ENCODE data around the gene ZNF428. TPM values are rescaled to one million over a fixed set of nuclear protein-coding genes. Genes with fewer than 3 reads are reported as not detected.

Gene ZNF428
- total and polyA plus RNA-seq, 2 of the 8 experiments (the other 6 are each of a cell fraction or from before 2014, with no cell fraction given): 7.8 to 16.7 TPM

GRCh38 chr19:43592800-43593350 is 26.6 kb downstream of the ZNF428 start (continued):
- TF ChIP-seq ATF3 (IDR thresholded peaks at IDR 0.05; ENCODE audit: insufficient read depth, low read depth, low read length) (no peak), FOSL1 (IDR thresholded peaks at IDR 0.05; ENCODE audit: insufficient read depth, low read depth, low read length) (no peak), BCL11A (IDR thresholded peaks at IDR 0.05; ENCODE audit: low read depth in 2 of 2, low read length in 2 of 2) (no peak), RNF2 (IDR thresholded peaks at IDR 0.05; ENCODE audit: borderline replicate concordance, low read depth, low read length, missing control alignments, poor library complexity, severe bottlenecking) (no peak), TAF1 (IDR thresholded peaks at IDR 0.05; ENCODE audit: low read depth, low read length) (no peak), NRF1 (IDR thresholded peaks at IDR 0.05; ENCODE audit: low read depth, low read length) (no peak)
- TF ChIP-seq, protein P1, sequence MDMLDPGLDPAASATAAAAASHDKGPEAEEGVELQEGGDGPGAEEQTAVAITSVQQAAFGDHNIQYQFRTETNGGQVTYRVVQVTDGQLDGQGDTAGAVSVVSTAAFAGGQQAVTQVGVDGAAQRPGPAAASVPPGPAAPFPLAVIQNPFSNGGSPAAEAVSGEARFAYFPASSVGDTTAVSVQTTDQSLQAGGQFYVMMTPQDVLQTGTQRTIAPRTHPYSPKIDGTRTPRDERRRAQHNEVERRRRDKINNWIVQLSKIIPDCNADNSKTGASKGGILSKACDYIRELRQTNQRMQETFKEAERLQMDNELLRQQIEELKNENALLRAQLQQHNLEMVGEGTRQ (IDR thresholded peaks at IDR 0.05; ENCODE audit: low read length): no peak
